Fibroblast of skin of abdomen (primary cell): ENCODE results near the gene KRT32.
"Not testable (repeated sequence)": the region's sequence is repeated elsewhere in the genome, so short reads cannot be mapped to it uniquely, and the experiment has no call there.

Experiments
- DNase-seq: peaks from one replicate; pipeline ENCODE4 v3.0.0-alpha.2; 2013

KRT32 gene

DNA sequence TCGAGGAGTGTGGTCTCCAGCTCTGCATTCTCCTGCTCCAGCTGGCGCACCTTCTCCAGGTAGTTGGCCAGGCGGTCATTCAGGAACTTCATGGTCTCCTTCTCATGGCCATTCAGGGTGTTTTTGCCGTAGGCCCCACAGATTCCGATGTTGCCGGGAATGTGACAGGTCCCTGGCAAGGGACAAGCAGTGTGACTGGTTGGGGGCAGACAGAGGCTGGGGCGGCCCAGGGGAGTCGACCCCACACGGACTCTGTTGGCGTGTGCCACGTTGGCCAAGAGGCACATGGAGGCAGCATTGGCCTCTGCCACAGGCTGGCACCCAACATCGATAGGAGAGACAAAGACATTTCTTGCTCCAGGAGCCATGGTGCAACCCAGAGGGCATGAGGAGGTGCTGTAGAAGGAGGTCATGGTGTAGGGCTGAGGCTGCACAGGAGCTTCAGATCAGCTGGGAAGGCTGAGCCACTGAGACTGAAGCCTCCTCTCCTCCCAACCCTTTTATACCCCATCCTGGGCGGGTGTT lies 43.0 kb downstream of the KRT32 start, which contains the start of gene KRT37:
KRT37 (minus strand) TSS at position 475 of the 525 bp plus-strand sequence; CDS start at position 413, 62 bp downstream.
- no peak for DNase-seq

GRCh38 chr17:41422586-41422985 lies 44.6 kb downstream of the KRT32 start:
- not testable (repeated sequence) for DNase-seq

GRCh38 chr17:41421617-41422016 lies 45.6 kb downstream of the KRT32 start:
- DNase-seq: no peak

GRCh38 chr17:41421116-41421515 lies 46.1 kb downstream of the KRT32 start:
- peak; percentile 26 for DNase-seq

GRCh38 chr17:41420134-41420533 lies 47.1 kb downstream of the KRT32 start:
- no peak for DNase-seq

GRCh38 chr17:41419716-41420115 lies 47.5 kb downstream of the KRT32 start:
- DNase-seq: no peak

DNA sequence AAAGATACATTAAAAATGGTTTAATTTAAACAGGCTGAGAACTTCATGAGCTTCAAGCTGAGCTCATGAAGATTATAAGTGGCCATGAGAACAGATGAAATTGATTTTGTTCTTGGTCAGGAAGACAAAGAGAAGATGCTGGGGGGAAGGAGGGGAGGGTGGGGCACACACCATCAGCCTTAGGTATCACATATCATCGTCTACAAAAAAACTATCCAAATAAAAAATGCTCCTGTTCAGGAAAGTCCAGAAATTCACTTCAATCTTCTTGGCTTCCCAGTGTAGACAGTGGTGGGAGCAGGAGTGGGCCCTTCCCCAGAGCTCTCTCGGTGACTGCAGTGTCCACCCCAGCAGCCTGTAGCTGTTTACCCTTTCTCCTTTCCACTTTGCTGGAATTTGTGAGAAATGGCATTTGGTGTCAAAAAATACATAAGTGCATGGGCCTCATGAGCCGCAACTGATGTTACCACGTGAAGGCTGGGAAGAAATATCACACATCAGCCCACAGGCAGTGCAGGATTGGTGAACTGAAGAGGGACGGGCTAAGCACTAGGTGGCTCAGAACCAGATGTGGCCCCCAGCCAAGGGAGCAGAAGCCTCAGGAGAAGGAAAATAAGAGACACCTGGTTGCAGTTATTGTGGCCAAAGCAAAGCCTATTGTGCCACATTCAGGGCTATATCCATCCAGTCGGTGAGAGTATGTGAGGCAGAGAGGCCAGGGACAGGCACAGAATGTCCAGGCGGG lies 48.9 kb downstream of the KRT32 start:
- DNase-seq: no peak

DNA sequence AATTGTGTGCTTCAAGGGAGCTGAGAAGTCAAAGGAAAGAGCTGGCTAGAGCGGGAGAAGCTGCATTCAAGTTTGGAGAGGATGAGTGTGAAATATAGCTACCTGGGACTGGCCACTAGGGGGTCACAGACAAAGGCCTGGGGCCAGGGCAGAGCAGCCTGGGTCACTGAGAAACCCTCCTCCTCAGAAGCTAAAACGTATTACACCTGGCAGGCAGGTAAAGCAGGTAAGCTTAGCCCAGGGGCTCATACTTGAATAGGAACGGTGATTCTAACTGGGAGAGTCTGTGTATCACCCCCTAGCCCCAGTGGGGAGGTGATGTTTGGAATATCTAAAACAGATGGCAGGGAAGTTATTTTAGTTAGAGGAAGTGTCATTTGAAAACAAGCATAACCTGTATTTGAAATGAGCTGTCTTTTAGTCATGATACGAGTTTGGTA lies 49.6 kb downstream of the KRT32 start:
- no peak for DNase-seq

DNA sequence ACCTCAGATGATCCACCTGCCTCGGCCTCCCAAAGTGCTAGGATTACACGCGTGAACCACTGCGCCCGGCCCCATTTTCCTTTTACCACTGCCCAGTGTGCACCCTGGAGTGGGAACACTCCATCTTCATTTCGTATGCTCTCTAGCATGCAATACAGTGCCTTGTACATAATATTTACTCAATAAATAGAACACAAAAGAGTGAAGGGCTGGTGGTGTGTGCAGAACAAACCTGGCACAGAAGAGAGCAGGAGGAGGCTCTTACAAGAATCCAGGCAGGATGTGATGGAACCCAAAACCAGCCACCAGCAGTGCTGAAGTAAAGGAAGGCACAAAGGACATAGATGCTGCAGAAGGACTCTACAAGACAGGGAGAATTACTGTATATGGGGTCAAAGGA lies 50.1 kb downstream of the KRT32 start:
- no peak for DNase-seq

DNA sequence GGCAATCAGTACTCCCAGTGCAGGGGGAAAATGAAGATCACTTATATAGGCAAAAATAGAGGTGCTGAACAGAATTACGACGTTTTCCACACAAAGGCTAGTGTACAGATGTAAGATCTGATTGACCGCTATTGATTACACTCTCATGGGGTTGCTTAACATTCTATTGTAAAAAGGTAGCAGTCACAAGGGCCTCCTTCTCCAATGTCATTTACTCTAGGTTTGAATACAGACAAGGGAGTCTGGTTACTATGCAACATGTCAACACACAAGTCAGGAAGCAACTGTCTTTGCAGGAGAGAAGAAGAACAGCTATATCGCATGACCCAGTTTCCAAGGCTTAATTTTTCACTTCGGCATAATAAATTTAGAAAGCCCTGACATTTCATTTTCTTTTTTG lies 50.7 kb downstream of the KRT32 start:
- DNase-seq: no peak

GRCh38 chr17:41415833-41416335 lies 51.3 kb downstream of the KRT32 start:
- DNase-seq: peak; percentile 16

GRCh38 chr17:41415411-41415810 lies 51.8 kb downstream of the KRT32 start:
- no peak for DNase-seq

DNA sequence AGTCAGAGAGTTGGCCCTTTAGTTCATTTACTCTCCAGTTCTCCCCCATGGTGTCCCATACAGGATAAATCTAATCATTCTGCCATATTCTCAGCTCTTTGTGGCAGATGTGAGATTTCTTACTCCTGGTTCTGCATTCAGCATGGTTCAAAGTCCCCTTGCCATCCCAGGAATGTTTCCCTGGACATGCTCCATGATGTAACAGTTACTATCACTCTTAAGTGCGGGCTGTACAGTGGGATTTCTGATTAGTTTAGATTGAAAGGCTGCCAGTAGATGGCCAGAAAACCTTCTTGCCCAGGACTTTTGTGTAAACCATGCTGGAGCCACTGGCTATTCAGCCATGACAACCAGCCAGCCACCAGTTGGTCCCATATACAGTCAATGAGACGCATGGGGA lies 53.2 kb downstream of the KRT32 start:
- no peak for DNase-seq

DNA sequence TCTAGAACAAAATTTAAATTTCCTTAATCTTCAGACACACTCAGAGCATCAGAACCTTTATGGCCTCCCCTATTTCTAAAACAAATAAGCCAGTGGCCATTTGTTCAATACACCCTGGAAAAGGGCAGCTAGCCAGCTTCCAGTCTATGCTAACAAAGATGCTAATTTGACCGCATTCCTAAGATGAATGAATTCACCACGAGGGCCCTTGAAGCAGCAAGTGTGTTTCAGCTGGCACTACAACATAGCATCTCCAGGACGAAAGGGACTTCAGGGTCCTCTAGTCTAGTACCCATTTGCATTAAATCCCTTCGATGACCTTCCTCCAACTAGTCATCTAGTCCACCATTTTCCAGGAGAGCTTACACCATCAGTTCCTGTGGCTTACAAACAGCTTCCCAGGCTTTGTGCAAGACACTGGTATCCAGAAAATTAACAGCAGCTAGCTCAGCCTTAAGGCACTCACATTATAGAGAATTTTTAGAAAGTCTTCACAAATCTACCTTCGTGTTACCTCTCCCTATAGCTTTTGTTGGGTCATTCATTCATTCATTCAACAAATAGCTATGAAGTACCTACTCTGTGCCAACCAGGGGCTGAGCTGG lies 53.7 kb downstream of the KRT32 start:
- DNase-seq: peak; percentile 18

- no peak for DNase-seq
These were observed 55.9 kb downstream of the KRT32 start for GRCh38 chr17:41411072-41411840.
